ENCODE results near the gene SGSM1.

The SGSM1 gene

DNA sequence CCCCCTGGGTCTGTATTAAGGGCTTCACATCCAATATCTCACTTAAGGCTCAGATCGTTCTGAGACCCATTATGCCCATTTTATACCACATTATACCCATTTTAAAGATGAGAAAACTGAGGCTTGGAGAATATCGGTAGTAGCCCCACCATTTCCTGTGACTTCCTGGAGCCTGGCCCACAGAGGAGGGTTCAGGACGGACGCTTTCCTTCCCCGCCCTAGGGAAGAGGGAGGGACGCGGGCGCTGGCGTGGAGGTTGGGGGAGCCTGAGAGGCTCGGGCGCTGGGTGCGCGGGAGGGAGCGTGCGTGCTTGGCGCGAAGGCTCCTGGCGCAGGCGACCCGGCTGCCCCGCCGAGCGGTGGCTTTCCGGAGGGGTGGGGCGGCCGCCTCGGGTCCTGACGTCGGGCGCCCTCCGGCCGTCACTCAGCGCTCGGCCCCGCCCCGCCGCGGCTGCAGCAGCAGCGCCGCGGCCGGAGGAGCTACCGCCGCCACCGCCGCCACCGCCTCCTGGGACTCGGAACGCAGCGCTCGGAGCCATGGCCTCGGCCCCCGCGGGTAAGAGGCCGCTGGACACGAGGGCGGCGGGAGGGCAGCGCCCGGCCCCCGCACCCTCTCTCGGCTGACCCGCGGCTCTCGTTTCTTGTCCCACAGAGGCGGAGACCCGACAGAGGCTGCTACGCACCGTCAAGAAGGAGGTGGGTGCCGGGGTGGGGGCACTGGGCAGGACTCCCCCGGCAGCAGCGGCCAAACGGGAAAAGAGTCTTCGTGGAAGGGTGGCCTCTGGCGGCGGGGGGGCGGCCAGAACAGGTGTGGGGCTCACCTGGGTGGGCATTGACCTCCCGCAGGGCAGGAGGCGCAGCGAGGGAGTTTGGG lies at the start of gene SGSM1:
SGSM1 (plus strand) TSS at position 422 of the 873 bp plus-strand sequence; CDS start at position 537, 115 bp downstream.
- in situ Hi-C loops (cut with MboI; ENCODE audit: low sequenced_read_pairs), result no loop called here

- in situ Hi-C loops (cut with MboI; ENCODE audit: low sequenced_read_pairs), result no loop called here
These were observed 47.7 kb upstream of the SGSM1 start for GRCh38 chr22:24758164-24758799.

DNA sequence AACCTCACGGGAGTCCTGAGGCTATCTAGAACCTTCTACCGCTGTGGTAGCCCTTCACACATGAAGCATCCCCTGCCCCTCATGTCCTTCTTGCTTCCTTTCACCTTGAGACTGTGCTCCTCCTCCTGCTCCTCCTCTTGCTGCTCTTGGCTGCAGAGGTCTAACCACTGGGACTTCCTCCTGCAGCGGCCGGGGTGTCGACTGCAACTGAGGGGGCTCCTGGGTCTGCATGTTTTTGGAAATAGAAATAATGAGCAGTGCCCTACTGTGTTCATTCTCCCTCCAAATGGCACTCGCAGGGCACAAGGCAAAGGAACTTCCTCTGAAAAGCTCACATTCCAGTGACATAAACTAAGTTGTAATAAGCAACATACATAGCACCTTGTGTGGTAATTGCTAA lies 46.2 kb upstream of the SGSM1 start:
- in situ Hi-C loops (cut with MboI; ENCODE audit: low sequenced_read_pairs), result no loop called here

GRCh38 chr22:24760708-24761306 lies 45.2 kb upstream of the SGSM1 start:
- in situ Hi-C loops (cut with MboI; ENCODE audit: low sequenced_read_pairs), result no loop called here

GRCh38 chr22:24761888-24762675 lies 43.9 kb upstream of the SGSM1 start:
- in situ Hi-C loops (cut with MboI; ENCODE audit: low sequenced_read_pairs), result no loop called here

DNA sequence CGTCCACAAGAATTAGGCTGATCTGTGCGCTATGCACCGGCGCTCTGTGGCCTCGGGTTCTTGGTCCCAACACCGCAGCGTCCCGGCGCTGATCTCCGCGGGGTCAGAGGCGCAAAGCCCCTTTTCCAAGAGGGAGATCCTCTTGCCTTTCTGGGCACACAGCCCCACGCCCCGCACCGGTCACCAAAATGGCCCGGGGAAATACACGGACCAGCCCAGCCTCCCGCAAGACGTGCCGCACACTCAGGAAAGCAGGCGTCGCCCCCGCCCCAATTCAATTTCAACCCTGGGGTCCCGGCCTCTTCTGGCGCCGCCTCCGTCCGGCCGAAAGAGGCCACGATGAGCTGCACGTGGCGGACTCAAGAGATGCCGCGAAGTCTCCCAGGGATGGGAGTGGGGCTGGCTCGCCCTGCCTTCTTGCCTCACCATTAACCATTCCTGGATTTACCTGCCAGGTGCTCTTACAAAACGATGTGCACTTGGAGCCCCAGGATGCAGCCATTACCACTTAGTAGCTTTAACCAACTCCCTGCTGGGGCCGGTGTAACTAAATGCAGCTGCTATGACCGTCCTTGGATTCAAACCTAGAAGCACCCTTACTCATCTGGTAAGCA lies 42.0 kb upstream of the SGSM1 start:
- in situ Hi-C loops (cut with MboI; ENCODE audit: low sequenced_read_pairs), result no loop called here

GRCh38 chr22:24765166-24765565 lies 40.8 kb upstream of the SGSM1 start:
- in situ Hi-C loops (cut with MboI; ENCODE audit: low sequenced_read_pairs), result no loop called here

GRCh38 chr22:24768537-24769374 lies 37.3 kb upstream of the SGSM1 start:
- in situ Hi-C loops (cut with MboI; ENCODE audit: low sequenced_read_pairs), result no loop called here

- in situ Hi-C loops (cut with MboI; ENCODE audit: low sequenced_read_pairs), result no loop called here
These were observed 33.4 kb upstream of the SGSM1 start for GRCh38 chr22:24772493-24773220.

- in situ Hi-C loops (cut with MboI; ENCODE audit: low sequenced_read_pairs), result no loop called here
These were observed 30.1 kb upstream of the SGSM1 start for GRCh38 chr22:24775769-24776492.

DNA sequence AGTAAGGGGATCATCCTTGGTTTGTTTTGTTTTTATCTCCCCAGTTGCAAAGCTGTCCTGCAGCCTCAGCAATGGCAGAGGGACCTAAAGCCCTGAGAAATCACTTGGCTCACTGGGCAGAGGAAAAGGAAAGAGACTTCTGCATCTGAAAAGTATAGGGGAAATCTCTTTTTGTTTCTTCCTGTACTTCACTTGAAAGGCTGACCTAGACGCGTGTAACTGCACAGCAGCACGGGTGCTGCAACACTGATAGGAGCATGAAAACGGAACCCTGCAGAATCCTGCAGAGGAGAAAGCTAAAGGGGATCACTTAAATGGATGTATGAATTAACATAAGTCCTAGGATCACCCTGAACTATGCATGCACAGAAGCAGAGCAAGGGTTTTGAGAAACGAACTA lies 29.5 kb upstream of the SGSM1 start:
- in situ Hi-C loops (cut with MboI; ENCODE audit: low sequenced_read_pairs), result no loop called here

- in situ Hi-C loops (cut with MboI; ENCODE audit: low sequenced_read_pairs), result no loop called here
These were observed 16.5 kb upstream of the SGSM1 start for GRCh38 chr22:24789516-24789915.

GRCh38 chr22:24791362-24791761 lies 14.6 kb upstream of the SGSM1 start:
- in situ Hi-C loops (cut with MboI; ENCODE audit: low sequenced_read_pairs), result no loop called here

DNA sequence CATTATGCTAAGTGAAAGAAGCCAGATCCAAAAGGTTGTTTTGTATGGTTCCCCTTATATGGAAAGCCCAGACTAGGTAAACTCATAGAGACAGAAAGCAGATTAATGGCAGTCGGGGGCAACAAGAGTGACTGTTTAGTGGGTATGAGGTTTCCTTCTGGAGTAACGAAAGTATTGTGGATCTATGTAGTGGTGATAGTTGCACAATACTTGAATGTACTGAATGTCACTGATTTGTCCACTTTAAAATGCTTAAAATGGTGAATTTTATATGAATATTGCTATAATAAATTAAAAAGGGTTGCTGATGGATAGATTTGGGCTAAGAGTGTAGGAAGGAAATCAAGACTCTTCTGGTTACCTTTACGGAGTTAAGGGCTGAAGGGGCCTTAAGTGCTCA lies 10.0 kb upstream of the SGSM1 start:
- in situ Hi-C loops (cut with MboI; ENCODE audit: low sequenced_read_pairs), result no loop called here

DNA sequence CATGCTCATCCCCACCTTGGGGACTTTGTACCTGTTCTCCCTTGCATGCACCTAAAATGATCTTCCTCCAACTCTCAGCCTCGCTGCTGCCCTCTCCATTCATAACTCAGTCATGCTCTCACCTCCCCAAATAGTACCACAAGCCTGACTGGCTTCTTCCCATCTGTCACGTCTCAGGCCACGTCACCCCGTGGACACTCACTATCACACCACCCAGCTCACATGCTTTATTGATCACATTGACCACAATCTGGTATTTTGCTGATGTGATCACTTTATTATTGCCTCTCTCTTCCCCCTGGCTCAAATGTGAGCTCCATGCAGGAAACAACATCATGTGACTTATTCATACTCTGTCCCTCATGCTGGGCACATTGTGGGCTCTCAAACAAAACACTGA lies 9.2 kb upstream of the SGSM1 start:
- in situ Hi-C loops (cut with MboI; ENCODE audit: low sequenced_read_pairs), result no loop called here

DNA sequence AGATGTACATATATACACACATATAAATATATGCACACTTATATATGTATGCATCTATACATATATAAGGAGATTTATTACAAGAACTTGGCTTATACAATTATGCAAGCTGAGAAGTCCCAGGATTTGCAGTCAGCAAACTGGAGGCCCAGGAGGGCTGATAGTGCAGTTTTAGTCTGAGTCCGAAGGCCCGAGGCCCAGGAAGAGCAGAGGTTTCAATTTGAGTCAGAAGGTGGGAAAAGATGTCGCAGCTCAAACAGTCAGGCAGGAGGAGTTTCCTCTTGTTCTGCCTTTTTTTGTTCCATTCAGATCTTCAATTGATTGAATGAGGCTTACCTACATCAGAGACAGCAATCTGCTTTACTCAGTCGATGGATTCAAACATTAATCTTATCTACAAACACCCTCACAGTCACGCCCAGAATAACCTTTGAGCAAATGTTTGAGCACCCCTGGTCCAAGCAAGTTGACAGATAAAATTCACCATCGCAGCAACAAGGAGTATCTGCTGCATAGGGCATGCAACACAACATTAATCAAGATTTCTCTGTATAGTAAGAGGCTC lies 4.0 kb upstream of the SGSM1 start:
- in situ Hi-C loops (cut with MboI; ENCODE audit: low sequenced_read_pairs), result no loop called here

DNA sequence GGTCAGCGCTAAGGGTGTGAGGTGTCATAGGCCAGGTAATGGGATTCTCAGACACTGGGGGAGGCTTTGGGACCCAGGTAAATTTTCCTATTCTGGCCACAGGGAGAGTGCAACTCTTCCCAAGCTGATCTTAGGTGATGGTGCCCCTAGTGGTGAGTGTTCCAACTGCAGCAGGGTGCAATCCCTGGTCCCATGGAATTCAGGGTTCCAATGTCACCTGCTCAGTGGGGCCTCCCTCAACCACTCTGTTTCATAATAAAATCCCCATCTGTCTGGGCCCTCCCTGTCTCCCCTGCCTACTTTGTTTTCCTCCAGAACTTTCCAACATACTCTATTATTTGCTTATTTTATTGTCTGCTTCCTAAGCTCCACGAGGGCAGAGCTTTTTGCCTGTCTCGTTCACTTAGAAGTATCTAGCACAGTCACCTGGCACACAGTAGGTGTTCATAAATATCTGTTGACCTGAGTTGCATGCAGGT lies 2.9 kb upstream of the SGSM1 start:
- in situ Hi-C loops (cut with MboI; ENCODE audit: low sequenced_read_pairs), result no loop called here

DNA sequence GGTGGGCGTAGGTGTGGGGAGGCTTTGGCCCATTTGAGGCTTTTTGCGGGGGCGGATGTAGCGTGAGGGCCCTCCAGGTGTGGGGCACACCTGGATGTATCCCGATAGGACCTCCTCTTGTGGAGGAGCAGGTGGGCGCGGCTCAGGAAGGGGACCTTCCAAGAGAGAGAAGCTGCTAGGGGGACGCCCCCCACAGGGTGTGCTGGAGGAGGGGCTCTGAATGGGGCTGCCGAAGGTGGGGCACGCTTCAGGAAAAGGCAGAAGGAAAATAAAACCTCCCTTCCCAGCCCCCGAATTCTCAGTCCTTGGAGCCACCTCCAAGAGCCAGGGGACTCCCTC lies 621 bp downstream of the SGSM1 start:
- in situ Hi-C loops (cut with MboI; ENCODE audit: low sequenced_read_pairs), result no loop called here
